ENCODE measurements around the gene BCL11B. TPM values are rescaled to one million over a fixed set of nuclear protein-coding genes. Genes with fewer than 3 reads are reported as not detected.

Gene BCL11B
- total RNA-seq, 6 experiments from 2014 or later = 0.06 to 0.14 (median 0.10) TPM; not detected in 2

DNA sequence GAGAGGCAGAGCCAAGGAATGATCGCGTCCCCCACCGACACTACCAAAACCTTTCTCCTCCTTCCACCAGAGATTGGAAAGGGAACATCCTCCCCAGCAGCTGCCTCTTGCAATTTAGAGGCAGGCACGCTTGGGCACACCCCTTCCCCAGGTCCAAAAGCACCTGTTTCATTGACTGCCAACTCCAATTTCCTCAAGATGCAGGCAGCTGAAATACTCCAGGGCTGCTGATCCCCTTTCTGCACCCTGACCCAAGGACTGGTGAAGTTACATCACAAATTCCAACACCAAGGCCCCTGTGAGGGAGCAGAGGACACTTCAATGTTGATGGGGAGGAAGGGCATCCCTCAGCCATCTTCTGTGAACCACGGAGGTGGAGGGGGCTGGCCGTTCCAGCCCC, 33.8 kb downstream of the BCL11B start:
- H3K27ac Mint-ChIP-seq = no peak overlapping the region
- H3K4me1 Mint-ChIP-seq (ENCODE audit: low read depth) = no peaks in the 10 kb centered on the region
- H3K36me3 Mint-ChIP-seq (ENCODE audit: low read depth) = peaks cover 13% of the 10 kb centered on the region; the same call in 1 of the 2 replicates
- H3K4me3 Mint-ChIP-seq = no peak overlapping the region
- H3K27me3 Mint-ChIP-seq (ENCODE audit: insufficient read depth) = peaks cover 3% of the 10 kb centered on the region
- no peak for DNase-seq
- peaks cover 26% of the 10 kb centered on the region for H3K9me3 Mint-ChIP-seq
- TF ChIP-seq, protein P1, sequence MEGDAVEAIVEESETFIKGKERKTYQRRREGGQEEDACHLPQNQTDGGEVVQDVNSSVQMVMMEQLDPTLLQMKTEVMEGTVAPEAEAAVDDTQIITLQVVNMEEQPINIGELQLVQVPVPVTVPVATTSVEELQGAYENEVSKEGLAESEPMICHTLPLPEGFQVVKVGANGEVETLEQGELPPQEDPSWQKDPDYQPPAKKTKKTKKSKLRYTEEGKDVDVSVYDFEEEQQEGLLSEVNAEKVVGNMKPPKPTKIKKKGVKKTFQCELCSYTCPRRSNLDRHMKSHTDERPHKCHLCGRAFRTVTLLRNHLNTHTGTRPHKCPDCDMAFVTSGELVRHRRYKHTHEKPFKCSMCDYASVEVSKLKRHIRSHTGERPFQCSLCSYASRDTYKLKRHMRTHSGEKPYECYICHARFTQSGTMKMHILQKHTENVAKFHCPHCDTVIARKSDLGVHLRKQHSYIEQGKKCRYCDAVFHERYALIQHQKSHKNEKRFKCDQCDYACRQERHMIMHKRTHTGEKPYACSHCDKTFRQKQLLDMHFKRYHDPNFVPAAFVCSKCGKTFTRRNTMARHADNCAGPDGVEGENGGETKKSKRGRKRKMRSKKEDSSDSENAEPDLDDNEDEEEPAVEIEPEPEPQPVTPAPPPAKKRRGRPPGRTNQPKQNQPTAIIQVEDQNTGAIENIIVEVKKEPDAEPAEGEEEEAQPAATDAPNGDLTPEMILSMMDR (IDR thresholded peaks at IDR 0.05) = no peak

DNA sequence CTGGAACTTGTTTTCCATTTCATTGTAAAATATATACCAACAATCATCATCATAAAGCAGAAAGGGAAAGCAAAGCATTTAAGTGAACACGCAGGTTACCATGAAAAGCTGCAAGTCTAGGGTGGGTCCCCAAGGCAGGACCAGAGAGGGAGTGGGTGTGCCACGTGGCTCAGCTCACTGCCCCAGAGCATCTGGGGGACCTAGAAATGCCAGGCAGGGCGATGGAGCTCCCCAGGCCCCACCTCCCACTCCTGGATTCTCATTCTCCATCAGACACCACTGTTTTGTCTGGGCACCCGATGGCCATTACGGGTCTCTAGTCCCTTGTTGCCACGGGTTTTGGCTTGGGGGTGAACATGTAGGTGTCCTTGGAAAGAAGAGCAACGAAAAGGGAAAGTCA, 34.7 kb downstream of the BCL11B start:
- no peak overlapping the region for H3K27ac Mint-ChIP-seq
- H3K4me3 Mint-ChIP-seq = no peak overlapping the region
- peaks cover 13% of the 10 kb centered on the region; the same call in 1 of the 2 replicates for H3K36me3 Mint-ChIP-seq (ENCODE audit: low read depth)
- H3K27me3 Mint-ChIP-seq (ENCODE audit: insufficient read depth) = peaks cover 3% of the 10 kb centered on the region
- TF ChIP-seq, protein P1 (IDR thresholded peaks at IDR 0.05) = no peak
- no peak for DNase-seq
- peaks cover 26% of the 10 kb centered on the region for H3K9me3 Mint-ChIP-seq
- no peaks in the 10 kb centered on the region for H3K4me1 Mint-ChIP-seq (ENCODE audit: low read depth)

DNA sequence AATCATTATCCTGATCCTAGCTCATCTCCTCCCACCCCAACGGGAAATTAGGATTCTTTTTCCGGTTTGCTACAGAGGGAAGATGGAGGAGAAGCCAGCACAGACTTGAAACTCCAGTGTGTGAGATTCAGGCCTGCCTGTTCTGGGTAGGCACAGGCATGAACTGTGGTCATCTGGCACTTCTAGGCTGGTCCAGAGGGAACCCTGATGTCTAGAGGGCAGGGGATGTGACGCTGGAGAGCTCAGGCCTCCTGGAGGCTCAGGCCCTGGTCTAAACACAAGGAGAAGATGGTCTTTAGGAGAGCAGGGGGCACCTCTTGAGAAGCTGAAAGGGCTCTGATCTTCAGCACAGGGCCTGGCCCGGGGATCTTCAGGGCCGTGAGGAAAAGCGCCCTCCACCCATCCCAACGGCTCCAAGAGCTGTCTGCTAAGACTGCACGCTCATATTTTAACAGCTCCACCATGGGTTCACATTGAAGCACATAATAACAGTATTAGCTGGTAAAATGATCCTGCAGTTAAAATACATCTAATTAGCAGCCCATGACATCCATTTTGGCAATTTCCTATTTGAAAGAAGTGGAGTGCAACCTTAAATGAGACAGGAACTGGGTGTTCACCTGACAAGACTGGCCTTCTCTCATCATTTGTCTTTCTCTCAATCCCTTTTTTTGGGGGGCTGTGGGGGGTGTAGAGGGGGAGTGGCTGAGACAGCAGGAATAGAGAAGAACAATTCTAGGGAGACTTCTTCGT, 35.4 kb downstream of the BCL11B start:
- Mint-ChIP-seq H3K4me3 (no peak overlapping the region), H3K27ac (no peak overlapping the region), H3K4me1 (ENCODE audit: low read depth) (no peaks in the 10 kb centered on the region), H3K36me3 (ENCODE audit: low read depth) (peaks cover 13% of the 10 kb centered on the region; the same call in 1 of the 2 replicates), H3K27me3 (ENCODE audit: insufficient read depth) (peaks cover 3% of the 10 kb centered on the region; the same call in 1 of the 2 replicates), H3K9me3 (peaks cover 26% of the 10 kb centered on the region)
- TF ChIP-seq, protein P1 (IDR thresholded peaks at IDR 0.05) = no peak
- no peak for DNase-seq

DNA sequence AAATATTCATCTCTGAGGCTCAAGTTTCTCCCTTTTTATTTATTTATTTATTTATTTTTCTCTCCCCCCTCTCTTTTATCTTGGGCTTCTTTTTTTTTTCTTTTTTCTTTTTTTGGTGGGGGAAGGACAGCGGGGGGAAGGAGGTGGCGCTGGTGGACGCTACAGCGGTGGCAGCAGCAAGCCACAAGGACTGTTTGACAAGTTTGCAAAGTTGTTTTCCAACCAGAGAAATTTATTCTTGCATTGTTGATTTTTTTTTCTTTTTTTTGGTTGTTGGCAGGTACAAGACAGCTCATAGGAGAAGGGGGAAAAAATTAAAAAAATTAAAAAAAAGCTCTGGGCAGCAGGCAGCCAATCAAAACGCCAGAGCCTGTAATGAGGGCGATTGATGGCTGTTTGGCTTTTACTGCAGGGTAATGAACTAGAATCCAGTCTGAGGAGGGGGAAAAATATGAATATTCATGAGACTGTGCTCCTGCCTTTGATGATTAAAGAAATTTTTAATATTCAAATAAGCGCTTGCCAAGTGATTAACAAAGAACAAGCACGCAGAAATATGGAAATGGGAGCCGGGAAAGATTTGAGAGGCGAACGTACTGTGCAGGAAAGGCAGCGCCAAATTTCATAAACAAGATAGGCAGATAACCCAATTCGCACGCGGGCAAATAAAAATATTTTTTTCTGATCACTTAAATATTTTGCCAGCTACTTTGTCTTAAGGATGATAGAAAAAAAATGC, 36.2 kb downstream of the BCL11B start:
- no peak overlapping the region for H3K27ac Mint-ChIP-seq
- DNase-seq = no peak
- no peaks in the 10 kb centered on the region; the same call in 1 of the 2 replicates for H3K27me3 Mint-ChIP-seq (ENCODE audit: insufficient read depth)
- peaks cover 26% of the 10 kb centered on the region for H3K9me3 Mint-ChIP-seq
- H3K36me3 Mint-ChIP-seq (ENCODE audit: low read depth) = peaks cover 13% of the 10 kb centered on the region; the same call in 1 of the 2 replicates
- no peaks in the 10 kb centered on the region for H3K4me1 Mint-ChIP-seq (ENCODE audit: low read depth)
- no peak overlapping the region for H3K4me3 Mint-ChIP-seq
- TF ChIP-seq, protein P1 (IDR thresholded peaks at IDR 0.05) = no peak

DNA sequence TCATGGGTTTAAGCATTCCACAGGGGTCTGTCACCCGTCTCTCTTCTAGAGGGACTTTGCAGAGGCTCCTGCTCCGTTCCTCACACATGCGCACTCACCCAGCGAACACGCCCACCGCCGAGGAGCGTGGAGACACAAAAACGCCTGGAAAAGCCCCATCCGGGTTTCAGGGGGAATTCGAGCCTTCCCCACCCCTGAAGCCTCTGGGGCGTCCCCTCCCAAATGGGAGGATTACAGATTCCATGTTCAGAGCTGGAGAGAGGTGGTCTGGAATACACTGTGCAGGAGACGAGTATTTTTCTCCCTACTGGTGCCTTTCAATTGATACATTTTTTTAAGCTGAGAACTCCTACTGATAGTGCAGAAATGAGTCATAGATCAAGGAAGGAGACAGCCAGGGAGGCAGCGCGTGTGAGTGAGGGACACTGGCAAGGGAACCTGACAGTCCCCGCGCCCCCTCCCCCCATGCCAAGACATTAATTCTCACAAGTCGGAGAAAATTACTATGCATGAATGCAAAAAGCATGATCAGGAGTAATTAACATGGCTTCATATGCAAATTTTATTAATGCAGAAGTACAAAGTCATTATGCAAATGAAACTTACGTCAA, 36.9 kb downstream of the BCL11B start:
- Mint-ChIP-seq H3K27me3 (ENCODE audit: insufficient read depth) (no peaks in the 10 kb centered on the region; the same call in none of the 2 replicates), H3K27ac (no peak overlapping the region), H3K9me3 (peaks cover 26% of the 10 kb centered on the region), H3K4me3 (no peak overlapping the region), H3K4me1 (ENCODE audit: low read depth) (no peaks in the 10 kb centered on the region), H3K36me3 (ENCODE audit: low read depth) (peaks cover 13% of the 10 kb centered on the region; the same call in 1 of the 2 replicates)
- TF ChIP-seq, protein P1 (IDR thresholded peaks at IDR 0.05) = no peak
- DNase-seq = no peak

Measured in HFFc6 (cell line).